Measurements from ENCODE around the gene CIROP.

CIROP gene

GRCh38 chr14:23051141-23052057 lies 53.4 kb downstream of the CIROP start:
- H3K27ac ChIP-seq: no peak overlapping the region
- TF ChIP-seq CTCF (conservative IDR thresholded peaks at IDR 0.05) (no peak), ZFX (IDR thresholded peaks at IDR 0.05) (no peak)
